ENCODE results near the gene HSD17B10.

DNA sequence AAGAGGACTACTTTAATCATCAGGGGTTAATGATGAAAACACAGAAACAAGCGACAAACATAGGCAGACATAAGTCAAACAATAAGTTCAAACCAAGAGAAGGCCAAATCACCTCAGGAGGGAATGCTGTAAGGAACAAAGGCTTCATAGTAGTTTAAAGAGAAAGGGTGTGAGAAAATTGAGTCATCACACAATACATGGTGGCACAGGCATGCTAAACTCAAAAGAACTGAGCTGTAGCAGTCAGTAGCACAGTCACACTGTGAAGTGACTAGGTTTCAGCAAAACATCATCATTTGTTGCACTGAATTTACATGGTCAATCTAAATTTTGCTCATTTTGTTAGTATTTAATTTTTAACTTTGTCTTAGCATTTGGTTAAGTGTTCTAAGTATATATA is 36.0 kb downstream of the HSD17B10 start:
- TF ChIP-seq, protein P1, sequence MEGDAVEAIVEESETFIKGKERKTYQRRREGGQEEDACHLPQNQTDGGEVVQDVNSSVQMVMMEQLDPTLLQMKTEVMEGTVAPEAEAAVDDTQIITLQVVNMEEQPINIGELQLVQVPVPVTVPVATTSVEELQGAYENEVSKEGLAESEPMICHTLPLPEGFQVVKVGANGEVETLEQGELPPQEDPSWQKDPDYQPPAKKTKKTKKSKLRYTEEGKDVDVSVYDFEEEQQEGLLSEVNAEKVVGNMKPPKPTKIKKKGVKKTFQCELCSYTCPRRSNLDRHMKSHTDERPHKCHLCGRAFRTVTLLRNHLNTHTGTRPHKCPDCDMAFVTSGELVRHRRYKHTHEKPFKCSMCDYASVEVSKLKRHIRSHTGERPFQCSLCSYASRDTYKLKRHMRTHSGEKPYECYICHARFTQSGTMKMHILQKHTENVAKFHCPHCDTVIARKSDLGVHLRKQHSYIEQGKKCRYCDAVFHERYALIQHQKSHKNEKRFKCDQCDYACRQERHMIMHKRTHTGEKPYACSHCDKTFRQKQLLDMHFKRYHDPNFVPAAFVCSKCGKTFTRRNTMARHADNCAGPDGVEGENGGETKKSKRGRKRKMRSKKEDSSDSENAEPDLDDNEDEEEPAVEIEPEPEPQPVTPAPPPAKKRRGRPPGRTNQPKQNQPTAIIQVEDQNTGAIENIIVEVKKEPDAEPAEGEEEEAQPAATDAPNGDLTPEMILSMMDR (conservative IDR thresholded peaks at IDR 0.05 in 1 of 2, IDR thresholded peaks at IDR 0.05 in 1 of 2; ENCODE audit: extremely low read depth in 1 of 2, insufficient read depth in 1 of 2, low read depth in 1 of 2, low read length in 2 of 2) = no peak
- TF ChIP-seq EZH2 (IDR thresholded peaks at IDR 0.05; ENCODE audit: borderline replicate concordance, low read length) = no peak

Data from mammary epithelial cell (primary cell).